Measurements from ENCODE around the gene PJVK. TPM values are rescaled to one million over a fixed set of nuclear protein-coding genes. Genes with fewer than 3 reads are reported as not detected.

Gene PJVK
- 6.1 and 6.6 TPM in 2 replicates for polyA plus RNA-seq

GRCh38 chr2:178450774-178451525, at the start of gene PJVK, which contains the start of gene PRKRA:
Gene PJVK, plus strand, starts transcription at chr2:178451378. Its CDS starts 2,032 bp downstream, at chr2:178453410.
Gene PRKRA, minus strand, starts transcription at chr2:178451175. Its CDS starts 145 bp downstream, at chr2:178451030.

GRCh38 chr2:178478439-178479274, 27.5 kb downstream of the PJVK start, which contains the start of gene FKBP7:
Gene FKBP7, minus strand, starts transcription at chr2:178478600. Its CDS starts 101 bp downstream, at chr2:178478499.

GRCh38 chr2:178480227-178481181, 29.3 kb downstream of the PJVK start, which contains the start of gene PLEKHA3:
Gene PLEKHA3, plus strand, starts transcription at chr2:178480457. Its CDS starts 413 bp downstream, at chr2:178480870.

Other genes starting within 250 kb of the PJVK start
- 53.7 and 59.0 TPM in 2 replicates for gene PRKRA, start 203 bp upstream of the PJVK start, polyA plus RNA-seq
- gene FKBP7, start 27.2 kb downstream of the PJVK start, polyA plus RNA-seq = 30.1 and 36.9 TPM in 2 replicates
- 25.4 and 31.3 TPM in 2 replicates for gene PLEKHA3, start 29.1 kb downstream of the PJVK start, polyA plus RNA-seq

All from Purkinje cell (primary cell).